Omental fat pad (tissue), 4 donors: ENCODE data around the gene SLC25A51. TPM values are rescaled to one million over a fixed set of nuclear protein-coding genes. Genes with fewer than 3 reads are reported as not detected.

Source experiments
- ATAC-seq: fragments of 150-250 bp; one replicate; pipeline ENCODE4 v1.9.1; 2016; ENCODE audit warnings: mild to moderate bottlenecking, moderate library complexity; ENCODE audit not compliant: low FRiP score
- DNase-seq: peaks from one replicate; pipeline ENCODE4 v3.0.0-alpha.2; 2019; ENCODE audit warnings: low spot score
- small RNA-seq: library from RNA; depleted of rRNA; stranded (forward); fragments of <200 nt; gene quantifications from one replicate; pipeline ENCODE3, GENCODE V24; 2016
- total RNA-seq, 4 donors: library from RNA; depleted of rRNA; stranded (reverse); fragments of >200 nt; gene quantifications; one replicate each; pipeline ENCODE4 v1.1.0, GENCODE V29; 2016
- TF ChIP-seq, protein P1 (sequence below), 3 donors: fragments of 450-650 bp; IDR thresholded peaks; one replicate each; pipeline ENCODE4 v1.5.1; 2016 to 2017; ENCODE audit warnings: antibody characterized with exemption in 3 of 3, mild to moderate bottlenecking in 3 of 3, moderate library complexity in 2 of 3

SLC25A51 gene
- total RNA-seq, 4 donors from 2014 or later = 34.5 to 59.1 (median 52.0) TPM

DNA sequence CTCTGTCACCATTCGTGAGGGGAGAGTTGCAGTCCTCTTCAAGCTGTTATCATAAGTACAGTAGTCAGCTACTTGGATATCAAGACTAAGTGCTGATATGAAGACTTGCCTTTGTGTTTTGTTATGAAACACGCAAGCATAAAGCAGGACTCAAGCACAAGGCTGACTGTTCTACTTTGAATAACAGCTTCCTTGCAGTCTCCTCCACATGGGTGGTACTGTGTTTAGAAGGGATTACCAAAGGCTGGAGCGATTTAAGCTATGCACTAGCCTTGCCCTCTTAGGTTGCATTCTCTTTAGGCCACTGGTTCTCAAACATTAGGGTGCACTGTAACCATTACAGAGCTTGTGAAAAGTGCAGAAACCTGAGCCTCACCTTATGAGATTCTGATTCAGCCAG lies 41.4 kb downstream of the SLC25A51 start:
- ATAC-seq (no peak), DNase-seq (no peak)
- TF ChIP-seq, protein P1, sequence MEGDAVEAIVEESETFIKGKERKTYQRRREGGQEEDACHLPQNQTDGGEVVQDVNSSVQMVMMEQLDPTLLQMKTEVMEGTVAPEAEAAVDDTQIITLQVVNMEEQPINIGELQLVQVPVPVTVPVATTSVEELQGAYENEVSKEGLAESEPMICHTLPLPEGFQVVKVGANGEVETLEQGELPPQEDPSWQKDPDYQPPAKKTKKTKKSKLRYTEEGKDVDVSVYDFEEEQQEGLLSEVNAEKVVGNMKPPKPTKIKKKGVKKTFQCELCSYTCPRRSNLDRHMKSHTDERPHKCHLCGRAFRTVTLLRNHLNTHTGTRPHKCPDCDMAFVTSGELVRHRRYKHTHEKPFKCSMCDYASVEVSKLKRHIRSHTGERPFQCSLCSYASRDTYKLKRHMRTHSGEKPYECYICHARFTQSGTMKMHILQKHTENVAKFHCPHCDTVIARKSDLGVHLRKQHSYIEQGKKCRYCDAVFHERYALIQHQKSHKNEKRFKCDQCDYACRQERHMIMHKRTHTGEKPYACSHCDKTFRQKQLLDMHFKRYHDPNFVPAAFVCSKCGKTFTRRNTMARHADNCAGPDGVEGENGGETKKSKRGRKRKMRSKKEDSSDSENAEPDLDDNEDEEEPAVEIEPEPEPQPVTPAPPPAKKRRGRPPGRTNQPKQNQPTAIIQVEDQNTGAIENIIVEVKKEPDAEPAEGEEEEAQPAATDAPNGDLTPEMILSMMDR (IDR thresholded peaks at IDR 0.05) = no peak

DNA sequence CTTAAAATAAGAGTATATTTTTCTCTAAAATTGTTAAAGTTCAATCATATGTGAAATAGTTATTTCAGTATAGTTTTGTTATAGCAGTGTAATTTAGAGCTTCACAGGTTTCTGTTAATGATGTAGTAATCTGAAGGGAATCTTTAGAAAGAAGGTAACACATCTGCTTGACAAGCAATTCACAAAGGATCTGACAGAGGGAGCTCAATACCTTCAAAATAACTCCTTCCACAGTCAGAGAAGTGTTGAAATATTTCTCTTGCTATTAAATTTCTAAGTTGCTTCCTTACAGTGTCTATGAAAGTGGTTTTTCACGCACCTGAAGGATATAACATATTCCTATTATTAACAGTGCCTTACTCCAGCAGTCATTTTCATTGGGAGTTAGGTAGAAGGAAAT lies 44.9 kb downstream of the SLC25A51 start:
- no peak for DNase-seq
- TF ChIP-seq, protein P1 (IDR thresholded peaks at IDR 0.05) = no peak
- ATAC-seq = no peak

DNA sequence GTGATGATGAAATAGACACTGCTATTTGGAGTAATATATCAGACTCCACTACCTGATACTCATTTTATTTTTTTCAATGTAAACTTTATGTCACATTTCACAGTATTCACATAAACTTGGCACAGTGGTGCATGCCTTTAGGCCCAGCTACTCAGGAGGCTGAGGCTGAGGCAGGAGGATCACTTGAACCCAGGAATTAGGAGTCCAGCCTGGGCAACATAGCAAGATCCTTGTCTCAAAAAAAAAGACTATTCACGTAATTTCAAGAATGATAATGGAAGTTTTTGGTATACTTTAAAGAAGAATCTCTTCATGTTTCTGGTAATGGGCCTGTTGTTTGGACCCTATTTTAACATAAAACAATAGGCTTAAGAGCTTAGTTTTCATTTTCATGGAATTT lies 47.4 kb downstream of the SLC25A51 start:
- TF ChIP-seq, protein P1 (IDR thresholded peaks at IDR 0.05) = no peak
- DNase-seq = no peak
- ATAC-seq = no peak

DNA sequence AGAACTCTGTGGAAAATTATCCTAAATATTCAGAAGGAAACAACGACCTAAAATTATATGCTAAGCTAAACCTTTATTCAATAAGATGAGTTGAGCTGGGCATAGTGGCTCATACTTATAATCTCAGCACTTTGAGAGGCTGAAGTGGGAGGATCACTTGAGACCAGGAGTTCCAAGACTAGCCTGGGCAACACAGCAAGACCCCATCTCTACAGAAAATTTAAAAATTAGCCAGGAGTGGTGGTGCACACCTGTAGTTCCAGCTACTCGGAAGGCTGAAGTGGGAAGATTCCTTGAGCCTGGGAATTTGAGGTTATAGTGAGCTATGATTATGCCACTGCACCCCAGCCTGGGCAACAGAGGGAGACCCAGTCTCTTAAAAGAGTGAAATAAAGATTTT lies 51.7 kb downstream of the SLC25A51 start:
- DNase-seq (no peak), ATAC-seq (no peak)
- TF ChIP-seq, protein P1 (IDR thresholded peaks at IDR 0.05) = no peak

DNA sequence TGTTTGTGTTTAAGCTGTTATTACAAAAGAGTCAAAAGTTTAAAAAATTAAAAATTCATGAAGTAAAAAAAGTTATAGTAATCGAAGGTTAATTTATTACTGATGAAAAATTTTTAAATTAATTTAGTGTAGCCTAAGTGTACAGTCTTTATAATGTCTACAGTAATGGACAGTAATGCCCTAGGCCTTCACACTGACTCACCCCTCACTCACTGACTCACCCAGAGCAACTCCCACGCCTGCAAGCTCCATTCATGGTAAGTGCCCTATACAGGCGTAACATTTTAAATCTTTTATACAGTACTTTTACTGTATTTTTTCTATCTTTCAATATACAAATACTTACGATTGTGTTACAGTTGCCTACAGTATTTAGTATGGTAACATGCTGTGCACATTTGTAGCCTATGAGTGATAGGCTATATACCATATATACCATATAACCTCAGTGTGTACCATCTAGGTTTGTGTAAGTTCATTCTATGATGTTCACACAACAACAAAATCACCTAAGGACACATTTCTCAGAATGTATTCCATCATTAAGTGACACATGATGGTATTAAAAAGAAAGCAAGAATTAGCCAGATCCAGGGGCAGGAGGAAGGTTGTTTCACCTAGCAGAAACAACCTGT lies 63.2 kb downstream of the SLC25A51 start:
- TF ChIP-seq, protein P1 (IDR thresholded peaks at IDR 0.05) = no peak
- DNase-seq (no peak), ATAC-seq (no peak)

DNA sequence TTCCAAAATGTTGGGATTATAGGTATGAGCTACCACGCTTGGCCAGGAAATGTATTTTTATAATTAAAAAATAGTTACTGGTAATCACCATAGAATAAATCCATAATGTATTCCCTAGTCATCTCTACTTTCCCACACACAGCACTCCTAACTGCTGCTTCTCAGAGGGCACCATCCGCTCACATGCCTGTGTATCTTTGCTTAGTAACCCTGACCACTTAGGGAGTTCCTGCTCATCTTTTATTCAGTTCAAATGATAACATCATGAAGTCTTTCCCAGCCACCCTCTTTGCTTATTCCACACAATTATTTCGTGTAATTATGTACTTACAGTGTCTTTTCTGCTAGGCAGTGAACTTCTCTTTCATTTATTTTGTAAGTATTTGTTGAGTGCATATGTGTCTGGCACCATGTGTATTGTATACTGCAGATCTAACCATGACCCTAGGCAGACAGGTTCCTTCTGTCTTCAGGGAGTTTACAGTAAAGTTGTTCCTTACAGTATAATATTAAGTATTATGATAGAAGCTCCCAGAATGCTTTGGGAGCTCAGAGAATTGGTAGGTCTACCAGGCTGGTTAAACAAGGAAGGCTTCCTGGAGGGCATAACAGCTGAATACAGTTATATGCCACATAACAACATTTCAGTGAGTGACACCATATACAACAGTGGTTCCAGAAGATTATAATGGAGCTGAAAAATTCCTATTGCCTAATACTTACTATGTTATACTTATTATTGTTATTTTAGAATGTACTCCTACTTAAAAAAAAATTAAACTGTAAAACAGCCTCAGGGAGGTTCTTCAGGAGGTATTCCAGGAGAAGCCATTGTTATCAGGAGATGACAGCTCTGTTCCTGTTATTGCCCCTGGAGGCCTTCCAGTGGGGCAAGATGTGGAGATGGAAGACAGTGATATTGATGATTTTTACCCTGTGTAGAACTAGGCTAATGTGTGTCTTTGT lies 64.1 kb downstream of the SLC25A51 start:
- TF ChIP-seq, protein P1 (IDR thresholded peaks at IDR 0.05) = no peak
- no peak for DNase-seq
- ATAC-seq = no peak

Small RNA genes within 50 kb of the gene (small RNA-seq; reads per million reads assigned to genes)
- not detected for gene RNU7-124P

Other genes starting within 250 kb of the SLC25A51 start
- 1 to 10 TPM; 3.7 to 9.1 (median 3.9) TPM for gene TRMT10B, start 150.3 kb downstream of the SLC25A51 start, total RNA-seq
- 10 to 100 TPM; 24.8 to 47.3 (median 39.5) TPM for gene EXOSC3, start 119.1 kb downstream of the SLC25A51 start, total RNA-seq
- gene DCAF10, start 103.3 kb downstream of the SLC25A51 start, total RNA-seq = 10 to 100 TPM; 23.2 to 40.5 (median 31.9) TPM
- 10 to 100 TPM; 10.4 to 61.6 (median 20.7) TPM for gene SHB, start 165.1 kb upstream of the SLC25A51 start, total RNA-seq